Thyroid gland (tissue), 4 donors: ENCODE results near the gene DHRS4L2. TPM values are rescaled to one million over a fixed set of nuclear protein-coding genes. Genes with fewer than 3 reads are reported as not detected.
"Not testable (repeated sequence)": the region's sequence is repeated elsewhere in the genome, so short reads cannot be mapped to it uniquely, and the experiment has no call there.

Source experiments
- DNase-seq, 2 donors: peaks; one replicate each; pipeline ENCODE4 v3.0.0-alpha.2; 2019
- H3K27ac ChIP-seq, 3 donors: fragments of 200-600 bp; sonication (generic); 1 replicate in 2 of 3; 2 replicates in 1 of 3; pipeline ENCODE4 v1.5.1; 2016 to 2019; ENCODE audit warnings: mild to moderate bottlenecking in 1 of 3, moderate library complexity in 1 of 3
- H3K27me3 ChIP-seq: fragments of 200-600 bp; sonication (generic); one replicate; pipeline ENCODE4 v1.5.1; 2019
- H3K36me3 ChIP-seq, 2 donors: fragments of 200-600 bp; sonication (generic); one replicate each; pipeline ENCODE4 v1.5.1; 2016 to 2019
- H3K4me1 ChIP-seq, 2 donors: fragments of 200-600 bp; sonication (generic); one replicate each; pipeline ENCODE4 v1.5.1; 2017 to 2019
- H3K4me3 ChIP-seq, 3 donors: fragments of 200-600 bp; sonication (generic); replicated peaks in 1 of 3; 1 replicate in 2 of 3; 2 replicates in 1 of 3; pipeline ENCODE4 v1.5.1; 2016; ENCODE audit warnings: mild to moderate bottlenecking in 1 of 3
- H3K9me3 ChIP-seq: fragments of 200-600 bp; sonication (generic); one replicate; pipeline ENCODE4 v1.5.1; 2017
- CTCF ChIP-seq, 6 experiments: fragments of 200-600 bp in 3 of 6; fragments of 450-650 bp in 3 of 6; sonication (generic) in 3 of 6; IDR thresholded peaks; one replicate each; pipeline ENCODE4 v1.5.1; 2016 to 2019; ENCODE audit warnings: antibody characterized with exemption in 6 of 6, mild to moderate bottlenecking in 2 of 6, inconsistent platforms in 1 of 6, moderate library complexity in 1 of 6
- POLR2A ChIP-seq, 2 donors: fragments of 450-650 bp; IDR thresholded peaks; one replicate each; pipeline ENCODE4 v1.6.1; 2017; ENCODE audit warnings: antibody characterized with exemption in 2 of 2, mild to moderate bottlenecking in 2 of 2, moderate library complexity in 1 of 2
- WGBS, 2 donors: methylation state at CpG; one replicate each; pipeline ENCODE4 v1.1.5; 2017; 5-methylcytosine and 5-hydroxymethylcytosine counted together
- intact Hi-C: fragments of 100-400 bp; cut with DNase I; formaldehyde crosslinking; loops from one replicate; pipeline ENCODE4 v1.15.1; 2023
- total RNA-seq, 4 donors: library from RNA; depleted of rRNA; stranded (reverse); fragments of >200 nt; gene quantifications; one replicate each; pipeline ENCODE4 v1.2.3, GENCODE V29; 2016

Gene DHRS4L2
- total RNA-seq, 4 donors from 2014 or later, result 4.7 to 27.1 (median 12.6) TPM

DNA sequence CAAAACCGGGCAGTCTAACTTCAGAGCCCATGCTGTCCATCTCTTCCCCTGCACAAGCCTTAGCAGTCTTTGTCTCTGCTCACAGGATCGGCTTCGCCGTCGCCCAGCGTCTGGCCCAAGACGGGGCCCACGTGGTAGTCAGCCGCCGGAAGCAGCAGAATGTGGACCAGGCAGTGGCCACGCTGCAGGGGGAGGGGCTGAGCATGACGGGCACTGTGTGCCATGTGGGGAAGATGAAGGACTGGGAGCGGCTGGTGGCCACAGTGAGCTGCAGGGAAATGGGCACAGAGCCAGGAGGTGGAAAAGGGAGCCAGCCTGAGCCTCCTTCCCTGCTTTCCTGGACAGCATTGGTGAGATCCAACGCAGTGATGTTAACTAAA is 48.9 kb downstream of the DHRS4L2 start:
- no peak for DNase-seq
- H3K27me3 ChIP-seq, result no peaks in the 10 kb centered on the region
- H3K36me3 ChIP-seq, result no peaks in the 10 kb centered on the region
- 71 to 79% methylated on average over 13 to 14 of the region's 14 CpGs for WGBS, 2 donors
- intact Hi-C loops, result no loop called here
- H3K4me3 ChIP-seq, result no peak overlapping the region
- no peak overlapping the region for H3K27ac ChIP-seq
- H3K4me1 ChIP-seq, result peaks cover 3% of the 10 kb centered on the region in 2 donors
- TF ChIP-seq CTCF (IDR thresholded peaks at IDR 0.05), result no peak
- no peak for TF ChIP-seq POLR2A (IDR thresholded peaks at IDR 0.05)
- no peaks in the 10 kb centered on the region for H3K9me3 ChIP-seq

GRCh38 chr14:24038686-24039085 is 50.0 kb downstream of the DHRS4L2 start:
- TF ChIP-seq CTCF (IDR thresholded peaks at IDR 0.05) (no peak), POLR2A (IDR thresholded peaks at IDR 0.05) (no peak)
- intact Hi-C loops, result no loop called here
- Histone ChIP-seq H3K4me1 (peaks cover 3% of the 10 kb centered on the region in 2 donors), H3K36me3 (no peaks in the 10 kb centered on the region), H3K9me3 (no peaks in the 10 kb centered on the region), H3K27ac (no peak overlapping the region), H3K4me3 (no peak overlapping the region), H3K27me3 (no peaks in the 10 kb centered on the region)
- no peak for DNase-seq
- WGBS, 2 donors, result 93 to 95% methylated on average over 2 of the region's 2 CpGs

GRCh38 chr14:24040692-24041091 is 52.0 kb downstream of the DHRS4L2 start:
- Histone ChIP-seq H3K4me1 (peaks cover 3% of the 10 kb centered on the region in 2 donors), H3K9me3 (no peaks in the 10 kb centered on the region), H3K36me3 (no peaks in the 10 kb centered on the region), H3K27me3 (no peaks in the 10 kb centered on the region), H3K27ac (no peak overlapping the region), H3K4me3 (no peak overlapping the region)
- no peak for DNase-seq
- TF ChIP-seq POLR2A (IDR thresholded peaks at IDR 0.05) (no peak), CTCF (IDR thresholded peaks at IDR 0.05) (no peak)
- 46 to 66% methylated on average over 2 of the region's 2 CpGs for WGBS, 2 donors
- intact Hi-C loops, result no loop called here

DNA sequence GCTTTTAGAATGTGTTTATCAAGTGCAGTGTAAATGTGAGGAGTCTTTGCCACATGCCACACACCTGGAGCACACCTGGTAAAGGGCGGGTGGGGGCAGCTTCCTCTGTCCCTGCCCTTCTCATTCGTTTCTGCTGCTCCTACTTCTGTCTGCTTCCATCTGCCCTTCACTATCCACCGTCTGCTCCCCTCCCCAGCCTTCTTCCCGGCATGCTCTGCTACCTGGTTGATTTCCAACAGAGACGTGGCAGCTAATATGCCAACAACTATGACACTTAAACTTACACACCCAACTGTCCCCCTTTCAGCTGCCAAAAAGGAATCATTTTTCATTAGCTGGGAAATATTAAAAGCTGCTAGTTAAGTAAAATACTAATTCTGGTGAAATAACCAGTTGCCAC is 54.0 kb downstream of the DHRS4L2 start:
- Histone ChIP-seq H3K4me3 (no peak overlapping the region), H3K27me3 (no peaks in the 10 kb centered on the region), H3K9me3 (no peaks in the 10 kb centered on the region), H3K36me3 (no peaks in the 10 kb centered on the region), H3K4me1 (no peaks in the 10 kb centered on the region), H3K27ac (no peak overlapping the region)
- 36 to 43% methylated on average over 5 of the region's 5 CpGs for WGBS, 2 donors
- DNase-seq, result no peak
- intact Hi-C loops, result no loop called here
- TF ChIP-seq POLR2A (IDR thresholded peaks at IDR 0.05) (no peak), CTCF (IDR thresholded peaks at IDR 0.05) (no peak)

DNA sequence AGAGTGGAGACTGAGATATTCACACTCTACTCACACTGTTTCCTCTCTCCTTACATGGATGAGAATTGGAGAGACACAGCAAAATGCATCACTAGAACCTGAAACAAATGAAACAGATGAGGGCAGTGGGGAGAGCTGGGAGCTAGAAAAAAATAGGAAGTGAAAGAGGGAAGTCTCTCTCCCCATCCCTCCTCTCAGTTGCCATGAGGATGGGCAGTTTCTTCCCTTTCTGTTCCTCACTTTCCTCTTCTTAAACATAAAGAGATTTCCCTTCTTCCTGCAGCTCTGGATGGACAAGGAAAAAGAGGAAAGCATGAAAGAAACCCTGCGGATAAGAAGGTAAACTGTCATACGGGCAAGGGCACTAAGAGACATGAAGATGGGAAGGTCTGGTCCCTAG is 60.3 kb downstream of the DHRS4L2 start:
- H3K9me3 ChIP-seq, intact Hi-C loops, H3K27ac ChIP-seq, DNase-seq, H3K27me3 ChIP-seq, H3K4me3 ChIP-seq, H3K36me3 ChIP-seq: not testable (repeated sequence)
- 71 to 78% methylated on average over 2 of the region's 2 CpGs for WGBS, 2 donors
- H3K4me1 ChIP-seq, result peaks cover 8 to 14% of the 10 kb centered on the region in 2 donors

DNA sequence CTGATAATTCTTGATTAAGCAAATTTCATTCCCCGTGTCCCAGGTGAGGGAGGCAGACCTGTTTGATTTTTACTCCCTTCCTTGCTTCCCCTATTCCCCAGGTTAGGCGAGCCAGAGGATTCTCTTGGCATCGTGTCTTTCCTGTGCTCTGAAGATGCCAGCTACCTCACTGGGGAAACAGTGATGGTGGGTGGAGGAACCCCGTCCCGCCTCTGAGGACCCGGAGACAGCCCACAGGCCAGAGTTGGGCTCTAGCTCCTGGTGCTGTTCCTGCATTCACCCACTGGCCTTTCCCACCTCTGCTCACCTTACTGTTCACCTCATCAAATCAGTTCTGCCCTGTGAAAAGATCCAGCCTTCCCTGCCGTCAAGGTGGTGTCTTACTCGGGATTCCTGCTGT is 62.0 kb downstream of the DHRS4L2 start:
- H3K27me3 ChIP-seq, H3K27ac ChIP-seq, H3K4me3 ChIP-seq, intact Hi-C loops, H3K9me3 ChIP-seq, DNase-seq, H3K36me3 ChIP-seq: not testable (repeated sequence)
- peaks cover 8 to 14% of the 10 kb centered on the region in 2 donors for H3K4me1 ChIP-seq
- WGBS, 2 donors, result 74 to 81% methylated on average over 8 of the region's 8 CpGs
